ENCODE results near the gene TGFBR3. TPM values are rescaled to one million over a fixed set of nuclear protein-coding genes. Genes with fewer than 3 reads are reported as not detected.

The TGFBR3 gene
- total and polyA plus RNA-seq, 2 of the 13 experiments (the other 11 are each of a cell fraction or from before 2014, with no cell fraction given), result 76.5 to 195 TPM

DNA sequence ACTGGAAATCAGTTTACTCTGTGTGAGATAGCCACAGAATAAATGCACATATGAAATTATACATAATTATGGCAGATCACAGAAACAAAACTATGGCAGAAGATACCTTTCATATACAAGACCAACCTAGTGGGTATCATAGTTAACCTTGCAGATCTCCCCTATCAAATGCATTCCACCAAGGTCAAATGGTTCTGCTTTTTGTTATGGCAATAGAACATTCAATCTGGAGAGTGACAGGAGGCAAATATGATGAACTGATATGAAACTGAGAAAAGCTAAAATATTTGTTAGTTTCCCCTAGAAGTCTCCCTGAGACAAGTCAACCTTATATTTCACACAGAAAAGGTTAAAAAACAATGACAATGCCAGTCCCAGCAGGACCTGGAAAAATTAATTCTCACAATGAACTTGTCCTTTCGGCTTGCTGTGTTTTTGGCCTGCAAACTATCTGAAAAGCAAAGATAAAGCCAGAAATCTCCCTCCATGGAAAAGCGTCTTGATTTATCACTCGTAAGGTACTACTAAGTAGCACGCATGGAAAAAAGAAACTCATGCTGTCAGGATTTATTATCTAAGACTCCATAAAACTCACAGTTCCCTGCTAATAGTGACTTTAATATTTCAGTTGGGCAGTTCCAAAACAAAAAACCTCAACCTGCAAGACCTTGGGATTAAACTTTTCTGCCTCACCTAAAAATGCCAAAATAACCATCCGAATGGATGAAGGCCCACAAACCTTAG, 174.3 kb downstream of the TGFBR3 start (continued):
- TF ChIP-seq, protein P1, sequence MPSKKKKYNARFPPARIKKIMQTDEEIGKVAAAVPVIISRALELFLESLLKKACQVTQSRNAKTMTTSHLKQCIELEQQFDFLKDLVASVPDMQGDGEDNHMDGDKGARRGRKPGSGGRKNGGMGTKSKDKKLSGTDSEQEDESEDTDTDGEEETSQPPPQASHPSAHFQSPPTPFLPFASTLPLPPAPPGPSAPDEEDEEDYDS (CRISPR knock-in tag; IDR thresholded peaks at IDR 0.05), result no peak
- TF ChIP-seq AHDC1 (CRISPR knock-in tag; IDR thresholded peaks at IDR 0.05; ENCODE audit: borderline replicate concordance) (no peak), CENPX (CRISPR knock-in tag; IDR thresholded peaks at IDR 0.05) (no peak)

GRCh38 chr1:91710261-91710660, 175.7 kb downstream of the TGFBR3 start:
- no peak overlapping the region for H3K9ac ChIP-seq (ENCODE audit: insufficient read depth, low read depth, low read length)
- H3K4me2 ChIP-seq (ENCODE audit: low read depth, low read length), result no peak overlapping the region
- no peak overlapping the region for H2AFZ ChIP-seq (ENCODE audit: low read length)
- H3K4me1 ChIP-seq (ENCODE audit: insufficient read depth, low read length), result no peaks in the 10 kb centered on the region
- POLR2A ChIA-PET, result no interaction called here
- in situ Hi-C loops (cut with HindIII; ENCODE audit: extremely low pct_ligation_motif_present, low pct_unique_long_range_greater_than_20kb) (no loop called here), intact Hi-C loops (cut with micrococcal nuclease; ENCODE audit: unreplicated experiment) (no loop called here)
- no peaks in the 10 kb centered on the region for H4K20me1 ChIP-seq (ENCODE audit: insufficient read depth, low read length)
- BruUV-seq (replicated peaks), result no TSS peak
- no peak overlapping the region for H3K27ac ChIP-seq (ENCODE audit: extremely low read length, insufficient read depth, low read length)
- ATAC-seq (no peak), DNase-seq (ENCODE audit: low spot score) (no peak), FAIRE-seq (no peak)
- 97% methylated on average over 4 of the region's 4 CpGs for WGBS (ENCODE audit: low lambda C conversion rate)
- no peaks in the 10 kb centered on the region for H3K79me2 ChIP-seq (ENCODE audit: insufficient read depth, low read length)
- TF ChIP-seq SNAPC5 (CRISPR knock-in tag; IDR thresholded peaks at IDR 0.05; ENCODE audit: borderline replicate concordance) (no peak), ZNF616 (CRISPR knock-in tag; IDR thresholded peaks at IDR 0.05; ENCODE audit: low read depth) (no peak), HOXA5 (CRISPR knock-in tag; IDR thresholded peaks at IDR 0.05) (no peak), HOXA3 (CRISPR knock-in tag; IDR thresholded peaks at IDR 0.05) (no peak), SP140L (CRISPR knock-in tag; IDR thresholded peaks at IDR 0.05; ENCODE audit: borderline replicate concordance) (no peak), ELF4 (CRISPR knock-in tag; IDR thresholded peaks at IDR 0.05; ENCODE audit: borderline replicate concordance) (no peak), POLR2AphosphoS2 (IDR thresholded peaks at IDR 0.05; ENCODE audit: low read depth, low read length) (no peak), RFXANK (CRISPR knock-in tag; IDR thresholded peaks at IDR 0.05) (no peak)
- TF ChIP-seq, protein P2, sequence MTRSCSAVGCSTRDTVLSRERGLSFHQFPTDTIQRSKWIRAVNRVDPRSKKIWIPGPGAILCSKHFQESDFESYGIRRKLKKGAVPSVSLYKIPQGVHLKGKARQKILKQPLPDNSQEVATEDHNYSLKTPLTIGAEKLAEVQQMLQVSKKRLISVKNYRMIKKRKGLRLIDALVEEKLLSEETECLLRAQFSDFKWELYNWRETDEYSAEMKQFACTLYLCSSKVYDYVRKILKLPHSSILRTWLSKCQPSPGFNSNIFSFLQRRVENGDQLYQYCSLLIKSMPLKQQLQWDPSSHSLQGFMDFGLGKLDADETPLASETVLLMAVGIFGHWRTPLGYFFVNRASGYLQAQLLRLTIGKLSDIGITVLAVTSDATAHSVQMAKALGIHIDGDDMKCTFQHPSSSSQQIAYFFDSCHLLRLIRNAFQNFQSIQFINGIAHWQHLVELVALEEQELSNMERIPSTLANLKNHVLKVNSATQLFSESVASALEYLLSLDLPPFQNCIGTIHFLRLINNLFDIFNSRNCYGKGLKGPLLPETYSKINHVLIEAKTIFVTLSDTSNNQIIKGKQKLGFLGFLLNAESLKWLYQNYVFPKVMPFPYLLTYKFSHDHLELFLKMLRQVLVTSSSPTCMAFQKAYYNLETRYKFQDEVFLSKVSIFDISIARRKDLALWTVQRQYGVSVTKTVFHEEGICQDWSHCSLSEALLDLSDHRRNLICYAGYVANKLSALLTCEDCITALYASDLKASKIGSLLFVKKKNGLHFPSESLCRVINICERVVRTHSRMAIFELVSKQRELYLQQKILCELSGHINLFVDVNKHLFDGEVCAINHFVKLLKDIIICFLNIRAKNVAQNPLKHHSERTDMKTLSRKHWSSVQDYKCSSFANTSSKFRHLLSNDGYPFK (CRISPR knock-in tag; IDR thresholded peaks at IDR 0.05; ENCODE audit: borderline replicate concordance), result no peak
- H3K27me3 ChIP-seq (ENCODE audit: control insufficient read depth in 1 of 2, insufficient read depth in 2 of 2, low read length in 2 of 2), result no peaks in the 10 kb centered on the region
- H3K4me3 ChIP-seq (replicated peaks in 1 of 3; ENCODE audit: insufficient read depth in 1 of 3, low read depth in 2 of 3, low read length in 3 of 3), result no peak overlapping the region
- H3K9me3 ChIP-seq (ENCODE audit: low read length), result no peaks in the 10 kb centered on the region
- H3K36me3 ChIP-seq (replicated peaks in 1 of 2; ENCODE audit: control insufficient read depth in 1 of 2, insufficient read depth in 2 of 2, low read length in 2 of 2), result peaks cover 49 to 98% of the 10 kb centered on the region in 2 experiments
- CTCF ChIA-PET (ENCODE audit: low intra/inter-chr PET ratio, low total read pairs), result no interaction called here
